T-helper 2 cell (primary cell): ENCODE measurements around the gene PRKN.

Experiments used
- DNase-seq, 5 experiments: peaks; one replicate each; pipeline versions ENCODE4 v3.0.0 to v3.0.0-alpha.2; 2012 to 2022

The PRKN gene

GRCh38 chr6:162369091-162369490, 358.5 kb downstream of the PRKN start:
- no peak for DNase-seq

- DNase-seq, result no peak
Measured at GRCh38 chr6:162364488-162364887, 363.1 kb downstream of the PRKN start.

GRCh38 chr6:162363757-162364156, 363.8 kb downstream of the PRKN start:
- no peak for DNase-seq

GRCh38 chr6:162360901-162361567, 366.5 kb downstream of the PRKN start:
- no peak for DNase-seq

GRCh38 chr6:162358625-162359024, 368.9 kb downstream of the PRKN start:
- DNase-seq, result no peak

- DNase-seq, result no peak
Measured at GRCh38 chr6:162345051-162345511, 382.5 kb downstream of the PRKN start.

GRCh38 chr6:162344646-162345010, 382.9 kb downstream of the PRKN start:
- no peak for DNase-seq

- DNase-seq, result no peak
Measured at GRCh38 chr6:162343936-162344645, 383.5 kb downstream of the PRKN start.

GRCh38 chr6:162343198-162343935, 384.2 kb downstream of the PRKN start:
- no peak for DNase-seq

GRCh38 chr6:162337412-162337811, 390.2 kb downstream of the PRKN start:
- DNase-seq, result no peak

GRCh38 chr6:162336359-162336758, 391.2 kb downstream of the PRKN start:
- DNase-seq, result no peak

GRCh38 chr6:162332365-162332764, 395.2 kb downstream of the PRKN start:
- DNase-seq, result no peak

GRCh38 chr6:162331911-162332310, 395.7 kb downstream of the PRKN start:
- DNase-seq, result no peak

GRCh38 chr6:162325826-162326225, 401.7 kb downstream of the PRKN start:
- DNase-seq, result no peak

- DNase-seq, result no peak
Measured at GRCh38 chr6:162325051-162325450, 402.5 kb downstream of the PRKN start.

GRCh38 chr6:162315291-162315690, 412.3 kb downstream of the PRKN start:
- DNase-seq, result no peak

- no peak for DNase-seq
Measured at GRCh38 chr6:162313922-162314660, 413.5 kb downstream of the PRKN start.

GRCh38 chr6:162307865-162308264, 419.7 kb downstream of the PRKN start:
- DNase-seq, result no peak

- DNase-seq, result no peak
Measured at GRCh38 chr6:162306616-162307015, 420.9 kb downstream of the PRKN start.

GRCh38 chr6:162301128-162301527, 426.4 kb downstream of the PRKN start:
- DNase-seq, result no peak

GRCh38 chr6:162294029-162294428, 433.5 kb downstream of the PRKN start:
- DNase-seq, result no peak

- DNase-seq, result no peak
Measured at GRCh38 chr6:162292915-162293314, 434.7 kb downstream of the PRKN start.

GRCh38 chr6:162290846-162291465, 436.6 kb downstream of the PRKN start:
- DNase-seq, result no peak
